ENCODE results near the gene CTAG1B.

CTAG1B gene

DNA sequence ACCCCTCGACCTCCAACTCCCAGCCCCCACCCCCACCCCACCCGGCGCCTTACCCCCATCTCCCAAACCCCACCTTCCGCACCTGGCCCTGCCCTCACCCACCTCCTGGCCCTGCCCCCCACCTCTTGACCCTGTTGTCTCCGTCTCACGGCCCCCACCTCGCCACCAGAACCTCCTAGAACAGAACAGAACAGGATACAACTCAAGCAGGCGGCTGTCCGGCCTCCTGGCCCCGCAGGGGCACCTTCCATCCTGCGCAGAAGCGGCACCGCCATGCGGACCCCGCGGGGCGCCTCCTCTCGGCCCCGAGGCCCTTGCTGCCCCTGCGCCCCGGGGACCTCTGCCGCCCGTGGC lies 33.9 kb upstream of the CTAG1B start:
- Histone ChIP-seq H3K27ac (ENCODE audit: low read length) (no peak overlapping the region), H3K9ac (ENCODE audit: low read depth, low read length) (no peak overlapping the region), H2AFZ (ENCODE audit: low read depth, low read length) (no peak overlapping the region), H3K4me2 (ENCODE audit: insufficient read depth, low read length) (no peak overlapping the region), H3K36me3 (ENCODE audit: insufficient read depth, low read length) (no peaks in the 10 kb centered on the region), H4K20me1 (ENCODE audit: insufficient read depth, low read length) (no peaks in the 10 kb centered on the region), H3K79me2 (ENCODE audit: insufficient read depth, low read length) (no peaks in the 10 kb centered on the region), H3K4me3 (ENCODE audit: low read depth in 1 of 2, low read length in 2 of 2) (no peak overlapping the region), H3K27me3 (ENCODE audit: insufficient read depth, low read length, poor library complexity) (no peaks in the 10 kb centered on the region), H3K4me1 (ENCODE audit: insufficient read depth, low read length) (no peaks in the 10 kb centered on the region), H3K9me3 (ENCODE audit: insufficient read depth, low read length, severe bottlenecking) (no peaks in the 10 kb centered on the region)
- TF ChIP-seq EZH2 (IDR thresholded peaks at IDR 0.05; ENCODE audit: borderline replicate concordance, low read depth, low read length, severe bottlenecking) = no peak
- TF ChIP-seq, protein P1, sequence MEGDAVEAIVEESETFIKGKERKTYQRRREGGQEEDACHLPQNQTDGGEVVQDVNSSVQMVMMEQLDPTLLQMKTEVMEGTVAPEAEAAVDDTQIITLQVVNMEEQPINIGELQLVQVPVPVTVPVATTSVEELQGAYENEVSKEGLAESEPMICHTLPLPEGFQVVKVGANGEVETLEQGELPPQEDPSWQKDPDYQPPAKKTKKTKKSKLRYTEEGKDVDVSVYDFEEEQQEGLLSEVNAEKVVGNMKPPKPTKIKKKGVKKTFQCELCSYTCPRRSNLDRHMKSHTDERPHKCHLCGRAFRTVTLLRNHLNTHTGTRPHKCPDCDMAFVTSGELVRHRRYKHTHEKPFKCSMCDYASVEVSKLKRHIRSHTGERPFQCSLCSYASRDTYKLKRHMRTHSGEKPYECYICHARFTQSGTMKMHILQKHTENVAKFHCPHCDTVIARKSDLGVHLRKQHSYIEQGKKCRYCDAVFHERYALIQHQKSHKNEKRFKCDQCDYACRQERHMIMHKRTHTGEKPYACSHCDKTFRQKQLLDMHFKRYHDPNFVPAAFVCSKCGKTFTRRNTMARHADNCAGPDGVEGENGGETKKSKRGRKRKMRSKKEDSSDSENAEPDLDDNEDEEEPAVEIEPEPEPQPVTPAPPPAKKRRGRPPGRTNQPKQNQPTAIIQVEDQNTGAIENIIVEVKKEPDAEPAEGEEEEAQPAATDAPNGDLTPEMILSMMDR (IDR thresholded peaks at IDR 0.05; ENCODE audit: borderline replicate concordance, extremely low read depth, low read length, poor library complexity, severe bottlenecking) = no peak
- DNase-seq = no peak
- no peak for ATAC-seq (ENCODE audit: insufficient read depth, low read depth)

GRCh38 chrX:154652311-154653047 lies 33.4 kb upstream of the CTAG1B start:
- Histone ChIP-seq H3K27ac (ENCODE audit: low read length) (no peak overlapping the region), H3K4me2 (ENCODE audit: insufficient read depth, low read length) (no peak overlapping the region), H3K27me3 (ENCODE audit: insufficient read depth, low read length, poor library complexity) (no peaks in the 10 kb centered on the region), H3K4me3 (ENCODE audit: low read depth in 1 of 2, low read length in 2 of 2) (no peak overlapping the region), H3K9ac (ENCODE audit: low read depth, low read length) (no peak overlapping the region), H3K79me2 (ENCODE audit: insufficient read depth, low read length) (no peaks in the 10 kb centered on the region), H3K4me1 (ENCODE audit: insufficient read depth, low read length) (no peaks in the 10 kb centered on the region), H3K9me3 (ENCODE audit: insufficient read depth, low read length, severe bottlenecking) (no peaks in the 10 kb centered on the region), H2AFZ (ENCODE audit: low read depth, low read length) (no peak overlapping the region), H4K20me1 (ENCODE audit: insufficient read depth, low read length) (no peaks in the 10 kb centered on the region), H3K36me3 (ENCODE audit: insufficient read depth, low read length) (no peaks in the 10 kb centered on the region)
- no peak for ATAC-seq (ENCODE audit: insufficient read depth, low read depth)
- TF ChIP-seq EZH2 (IDR thresholded peaks at IDR 0.05; ENCODE audit: borderline replicate concordance, low read depth, low read length, severe bottlenecking) = no peak
- TF ChIP-seq, protein P1 (IDR thresholded peaks at IDR 0.05; ENCODE audit: borderline replicate concordance, extremely low read depth, low read length, poor library complexity, severe bottlenecking) = no peak
- no peak for DNase-seq

DNA sequence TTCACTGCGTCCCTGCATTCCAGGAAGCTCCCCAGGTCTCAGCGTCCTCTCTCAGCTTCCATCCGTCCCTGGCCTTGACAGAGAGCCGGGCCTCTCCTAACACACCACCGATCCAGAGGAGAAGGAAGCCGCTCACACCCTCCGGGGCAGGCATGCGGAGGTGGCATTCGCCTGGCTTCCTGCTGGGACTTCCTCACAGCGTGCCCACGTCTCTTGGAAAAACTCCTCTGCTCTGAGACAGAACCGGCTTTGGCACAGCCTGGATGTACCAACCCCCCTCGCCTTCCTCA lies 31.1 kb upstream of the CTAG1B start:
- no peak overlapping the region for H3K4me2 ChIP-seq (ENCODE audit: insufficient read depth, low read length)
- no peak overlapping the region for H3K4me3 ChIP-seq (ENCODE audit: low read depth in 1 of 2, low read length in 2 of 2)
- no peak overlapping the region for H2AFZ ChIP-seq (ENCODE audit: low read depth, low read length)
- no peaks in the 10 kb centered on the region for H3K36me3 ChIP-seq (ENCODE audit: insufficient read depth, low read length)
- no peaks in the 10 kb centered on the region for H3K27me3 ChIP-seq (ENCODE audit: insufficient read depth, low read length, poor library complexity)
- TF ChIP-seq, protein P1 (IDR thresholded peaks at IDR 0.05; ENCODE audit: borderline replicate concordance, extremely low read depth, low read length, poor library complexity, severe bottlenecking) = no peak
- no peaks in the 10 kb centered on the region for H4K20me1 ChIP-seq (ENCODE audit: insufficient read depth, low read length)
- no peaks in the 10 kb centered on the region for H3K4me1 ChIP-seq (ENCODE audit: insufficient read depth, low read length)
- H3K27ac ChIP-seq (ENCODE audit: low read length) = no peak overlapping the region
- no peak overlapping the region for H3K9ac ChIP-seq (ENCODE audit: low read depth, low read length)
- H3K79me2 ChIP-seq (ENCODE audit: insufficient read depth, low read length) = no peaks in the 10 kb centered on the region
- DNase-seq (no peak), ATAC-seq (ENCODE audit: insufficient read depth, low read depth) (no peak)
- no peaks in the 10 kb centered on the region for H3K9me3 ChIP-seq (ENCODE audit: insufficient read depth, low read length, severe bottlenecking)
